Activated naive CD8-positive, alpha-beta T cell treated with anti-CD3 and anti-CD28 coated beads for 36 hours (primary cell): ENCODE results near the gene CD22. TPM values are rescaled to one million over a fixed set of nuclear protein-coding genes. Genes with fewer than 3 reads are reported as not detected.
A peak's percentile ranks its signal among the peaks of the same experiment; 100 is the strongest.
"Not testable (repeated sequence)": the region's sequence is repeated elsewhere in the genome, so short reads cannot be mapped to it uniquely, and the experiment has no call there.

Experiments
- DNase-seq: peaks from one replicate; pipeline ENCODE4 v3.0.0; 2021
- H3K27ac Mint-ChIP-seq: one replicate; pipeline ENCODE4 v1.8.0; 2022; ENCODE audit warnings: mild to moderate bottlenecking, moderate library complexity, mixed read lengths
- H3K27me3 Mint-ChIP-seq: one replicate; pipeline ENCODE4 v1.8.0; 2022; ENCODE audit warnings: mild to moderate bottlenecking, mixed read lengths
- H3K36me3 Mint-ChIP-seq: one replicate; pipeline ENCODE4 v1.8.0; 2021; ENCODE audit warnings: mild to moderate bottlenecking, mixed read lengths
- H3K4me1 Mint-ChIP-seq: one replicate; pipeline ENCODE4 v1.8.0; 2021; ENCODE audit warnings: mixed read lengths
- H3K4me3 Mint-ChIP-seq: one replicate; pipeline ENCODE4 v1.8.0; 2022; ENCODE audit warnings: mild to moderate bottlenecking, moderate library complexity, mixed read lengths
- H3K9me3 Mint-ChIP-seq: one replicate; pipeline ENCODE4 v1.8.0; 2022; ENCODE audit warnings: mixed read lengths
- total RNA-seq, 2 experiments: library from RNA; stranded (reverse); gene quantifications; one replicate each; pipeline ENCODE4 v1.2.3, GENCODE V29; 2021

The CD22 gene
- total RNA-seq, 2 experiments from 2014 or later = 3.0 to 3.2 TPM

DNA sequence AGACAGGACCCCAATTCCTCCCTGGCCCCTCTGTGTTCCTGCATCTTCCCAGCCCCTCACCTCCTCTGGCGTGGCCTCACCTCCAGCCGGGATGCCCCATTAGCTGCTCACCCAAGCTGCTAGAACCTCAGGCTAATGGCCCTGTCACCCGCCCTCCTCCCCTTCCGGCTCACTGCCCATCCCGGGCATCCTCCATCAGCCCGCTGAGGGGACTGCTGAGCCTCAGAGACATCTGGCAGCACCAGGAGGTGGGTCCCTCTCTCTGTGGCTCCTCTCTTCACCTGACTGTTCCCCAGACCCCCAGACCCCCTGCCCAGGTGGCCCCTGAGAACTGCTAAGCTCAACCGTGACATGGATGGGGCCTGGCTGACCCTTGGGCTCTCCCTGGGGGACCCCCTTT lies 21.6 kb downstream of the CD22 start:
- H3K27ac Mint-ChIP-seq = no peak overlapping the region
- H3K27me3 Mint-ChIP-seq = peaks cover 14% of the 10 kb centered on the region
- peaks cover 33% of the 10 kb centered on the region for H3K4me1 Mint-ChIP-seq
- DNase-seq = no peak
- H3K4me3 Mint-ChIP-seq = no peak overlapping the region
- no peaks in the 10 kb centered on the region for H3K9me3 Mint-ChIP-seq
- no peaks in the 10 kb centered on the region for H3K36me3 Mint-ChIP-seq

- H3K4me3 Mint-ChIP-seq = no peak overlapping the region
- H3K27ac Mint-ChIP-seq = no peak overlapping the region
- H3K4me1 Mint-ChIP-seq = peaks cover 23% of the 10 kb centered on the region
- no peak for DNase-seq
- no peaks in the 10 kb centered on the region for H3K36me3 Mint-ChIP-seq
- H3K9me3 Mint-ChIP-seq = no peaks in the 10 kb centered on the region
- H3K27me3 Mint-ChIP-seq = peaks cover 7% of the 10 kb centered on the region
These were observed 22.6 kb downstream of the CD22 start for GRCh38 chr19:35351411-35352176.

DNA sequence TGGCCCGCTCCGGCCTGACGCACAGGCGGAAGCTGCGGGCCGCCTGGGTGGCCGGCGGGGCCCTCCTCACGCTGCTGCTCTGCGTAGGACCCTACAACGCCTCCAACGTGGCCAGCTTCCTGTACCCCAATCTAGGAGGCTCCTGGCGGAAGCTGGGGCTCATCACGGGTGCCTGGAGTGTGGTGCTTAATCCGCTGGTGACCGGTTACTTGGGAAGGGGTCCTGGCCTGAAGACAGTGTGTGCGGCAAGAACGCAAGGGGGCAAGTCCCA lies 23.1 kb downstream of the CD22 start:
- Mint-ChIP-seq H3K4me3 (no peak overlapping the region), H3K27ac (no peak overlapping the region), H3K27me3 (peaks cover 7% of the 10 kb centered on the region), H3K4me1 (peaks cover 18% of the 10 kb centered on the region), H3K36me3 (no peaks in the 10 kb centered on the region), H3K9me3 (no peaks in the 10 kb centered on the region)
- DNase-seq = no peak

DNA sequence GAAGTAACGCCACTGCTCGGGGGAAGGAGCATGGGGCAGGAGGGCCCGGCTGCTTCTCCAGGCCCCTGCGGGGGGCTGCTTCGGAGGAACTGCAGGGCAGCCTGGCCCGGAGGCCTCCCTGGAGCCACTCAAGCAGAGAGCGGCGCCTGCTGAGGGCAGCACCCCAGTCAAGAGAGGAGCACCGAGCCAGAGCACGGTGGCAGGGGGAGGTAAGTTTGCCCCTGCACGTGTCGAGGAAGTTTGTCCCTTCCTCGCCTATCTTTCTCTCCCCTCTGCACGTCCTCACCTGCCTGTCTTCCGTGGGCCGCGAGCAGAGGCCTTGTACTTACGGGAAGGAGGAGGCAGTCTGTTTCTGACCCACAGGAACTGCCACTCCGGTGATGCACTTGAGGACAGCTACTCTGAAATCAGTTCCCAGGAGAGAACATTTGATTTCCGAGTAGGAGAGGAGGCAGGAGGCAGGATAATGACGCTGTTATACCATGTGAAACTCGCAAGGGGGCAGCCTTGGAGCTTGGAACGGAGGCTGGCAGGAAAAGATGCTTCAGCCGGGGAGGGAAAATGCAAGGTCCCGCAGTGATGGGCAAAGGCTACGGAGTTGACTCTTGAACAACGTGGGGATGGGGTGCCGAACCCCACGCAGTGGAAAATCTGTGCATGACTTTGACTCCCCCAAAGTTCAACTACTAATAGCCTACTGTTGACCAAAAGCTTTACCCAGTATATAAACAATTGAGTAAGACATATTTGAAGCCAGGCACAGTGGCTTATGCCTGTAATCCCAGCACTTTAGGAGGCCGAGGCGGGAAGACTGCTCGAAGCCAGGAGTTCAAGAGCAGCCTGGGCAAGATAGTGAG lies 23.7 kb downstream of the CD22 start:
- DNase-seq = peak; percentile 65
- Mint-ChIP-seq H3K4me1 (peaks cover 15% of the 10 kb centered on the region), H3K9me3 (no peaks in the 10 kb centered on the region), H3K4me3 (no peak overlapping the region), H3K27me3 (peaks cover 7% of the 10 kb centered on the region), H3K36me3 (no peaks in the 10 kb centered on the region), H3K27ac (no peak overlapping the region)

DNA sequence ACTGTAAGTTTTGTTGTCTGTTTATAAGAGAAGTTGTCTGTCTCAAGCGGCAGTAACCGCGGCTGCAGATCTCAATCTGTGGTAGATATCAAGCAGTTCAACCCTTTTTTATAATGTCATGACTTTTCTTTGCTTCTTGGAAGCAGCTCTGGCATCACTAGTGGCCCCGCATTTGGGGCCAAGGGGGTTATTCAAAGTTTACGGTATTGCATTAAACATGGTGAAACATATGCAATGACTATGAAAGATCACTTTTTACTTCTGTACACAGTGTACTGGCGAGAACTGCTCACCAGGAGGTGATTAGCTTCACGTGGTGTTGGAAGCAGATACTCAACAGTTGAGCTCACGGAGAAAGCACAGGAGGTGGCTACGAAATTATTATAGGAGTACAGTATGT lies 24.6 kb downstream of the CD22 start:
- Mint-ChIP-seq H3K36me3 (no peaks in the 10 kb centered on the region), H3K4me3 (no peak overlapping the region), H3K27ac (no peak overlapping the region), H3K27me3 (peaks cover 11% of the 10 kb centered on the region), H3K9me3 (no peaks in the 10 kb centered on the region), H3K4me1 (peaks cover 15% of the 10 kb centered on the region)
- DNase-seq = no peak

- Mint-ChIP-seq H3K36me3 (no peaks in the 10 kb centered on the region), H3K4me3 (no peak overlapping the region), H3K27ac (no peak overlapping the region), H3K4me1 (peaks cover 15% of the 10 kb centered on the region), H3K27me3 (peaks cover 7% of the 10 kb centered on the region), H3K9me3 (no peaks in the 10 kb centered on the region)
- no peak for DNase-seq
These were observed 25.9 kb downstream of the CD22 start for GRCh38 chr19:35354898-35355297.

GRCh38 chr19:35355791-35356460 lies 26.9 kb downstream of the CD22 start:
- DNase-seq = no peak
- Mint-ChIP-seq H3K27me3 (peaks cover 7% of the 10 kb centered on the region), H3K4me1 (peaks cover 15% of the 10 kb centered on the region), H3K9me3 (no peaks in the 10 kb centered on the region), H3K36me3 (no peaks in the 10 kb centered on the region), H3K27ac (no peak overlapping the region), H3K4me3 (no peak overlapping the region)

GRCh38 chr19:35357867-35358573 lies 29.0 kb downstream of the CD22 start, which contains the start of gene FFAR3:
FFAR3 (plus strand) TSS chr19:35358460; CDS start chr19:35358891, 431 bp downstream.
- no peak for DNase-seq
- no peaks in the 10 kb centered on the region for H3K9me3 Mint-ChIP-seq
- peak within 1 kb of the TSS; percentile 67 for H3K27ac Mint-ChIP-seq

GRCh38 chr19:35358834-35359233 lies 29.8 kb downstream of the CD22 start:
- DNase-seq = not testable (repeated sequence)

More at GRCh38 chr19:35357867-35358573, 29.0 kb downstream of the CD22 start, which contains the start of gene FFAR3:
- no peaks in the 10 kb centered on the region for H3K36me3 Mint-ChIP-seq
- H3K4me3 Mint-ChIP-seq = peak within 1 kb of the TSS; percentile 37
- H3K27me3 Mint-ChIP-seq = peaks cover 7% of the 10 kb centered on the region
- peaks cover 10% of the 10 kb centered on the region for H3K4me1 Mint-ChIP-seq

GRCh38 chr19:35359395-35359794 lies 30.4 kb downstream of the CD22 start:
- H3K36me3 Mint-ChIP-seq, H3K27ac Mint-ChIP-seq, H3K9me3 Mint-ChIP-seq, H3K4me1 Mint-ChIP-seq, H3K4me3 Mint-ChIP-seq, H3K27me3 Mint-ChIP-seq, DNase-seq: not testable (repeated sequence)

More at GRCh38 chr19:35358834-35359233, 29.8 kb downstream of the CD22 start:
- H3K36me3 Mint-ChIP-seq, H3K27me3 Mint-ChIP-seq, H3K4me3 Mint-ChIP-seq, H3K9me3 Mint-ChIP-seq, H3K27ac Mint-ChIP-seq, H3K4me1 Mint-ChIP-seq: not testable (repeated sequence)

GRCh38 chr19:35360081-35360480 lies 31.1 kb downstream of the CD22 start:
- H3K4me3 Mint-ChIP-seq, H3K9me3 Mint-ChIP-seq, H3K36me3 Mint-ChIP-seq, H3K27ac Mint-ChIP-seq, DNase-seq, H3K4me1 Mint-ChIP-seq, H3K27me3 Mint-ChIP-seq: not testable (repeated sequence)

DNA sequence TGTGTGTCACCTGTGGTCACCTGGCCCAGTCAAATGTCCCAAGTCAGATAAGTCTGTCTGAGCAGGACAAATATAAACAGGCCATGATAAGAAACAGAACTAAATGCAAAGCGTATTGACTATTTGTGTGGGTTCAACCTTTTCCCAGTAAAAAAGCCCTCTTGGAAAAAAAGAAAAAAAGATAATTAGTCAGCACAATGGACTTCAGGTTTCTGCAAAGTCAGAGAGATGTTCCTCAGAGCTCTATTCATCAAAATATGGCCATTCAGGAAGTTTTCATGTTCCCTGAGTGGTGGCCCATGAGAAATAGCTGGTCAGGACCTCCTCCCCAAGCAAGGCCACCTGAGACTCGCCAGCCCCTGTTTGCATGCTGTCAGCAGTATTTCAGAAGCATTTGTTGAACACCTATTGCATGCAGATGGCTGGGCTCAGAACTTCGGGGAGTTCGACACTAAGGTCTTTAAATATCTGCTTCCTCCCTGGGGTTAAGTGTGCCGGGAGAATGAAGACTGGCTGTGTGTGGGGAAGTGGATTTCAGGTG lies 32.0 kb downstream of the CD22 start:
- Mint-ChIP-seq H3K36me3 (no peaks in the 10 kb centered on the region), H3K27me3 (peaks cover 11% of the 10 kb centered on the region), H3K4me1 (peaks cover 10% of the 10 kb centered on the region), H3K9me3 (no peaks in the 10 kb centered on the region), H3K4me3 (no peak overlapping the region), H3K27ac (no peak overlapping the region)
- DNase-seq = no peak

DNA sequence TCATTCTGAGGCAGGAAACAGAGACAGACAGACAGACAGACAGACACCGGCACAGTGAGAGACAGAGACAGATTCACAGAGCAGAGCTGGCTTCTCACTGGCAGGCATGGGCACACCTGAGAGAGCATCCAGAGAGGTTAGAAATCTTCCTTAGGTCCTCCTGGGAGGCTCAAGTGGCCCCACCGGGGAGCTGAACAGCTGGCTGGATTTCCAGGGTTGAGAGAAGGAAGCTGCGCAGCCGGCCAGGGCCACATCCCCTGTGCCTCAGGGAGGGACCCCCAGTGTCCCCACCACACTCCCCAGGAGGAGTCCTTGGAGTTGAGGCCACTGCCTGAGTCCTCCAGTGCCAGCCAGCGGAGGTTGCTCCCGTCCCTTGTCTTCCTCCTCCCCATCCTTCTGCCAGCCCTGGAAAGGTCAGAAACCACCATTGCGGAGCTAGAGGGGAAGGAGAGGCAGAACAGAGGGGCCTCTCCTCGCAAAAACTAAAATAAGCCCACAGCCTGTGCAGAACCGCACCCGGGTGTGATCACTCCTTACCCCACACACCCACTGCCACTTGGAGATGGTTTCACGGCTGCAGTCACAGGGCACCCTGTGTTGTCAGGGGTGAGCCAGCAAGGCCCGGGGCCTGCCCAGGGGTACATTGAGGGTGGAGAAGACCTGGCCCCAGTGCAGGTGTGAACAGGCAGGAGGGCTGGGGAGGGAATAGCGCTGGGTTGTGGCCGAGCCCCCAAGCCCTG lies 33.4 kb downstream of the CD22 start:
- Mint-ChIP-seq H3K4me3 (no peak overlapping the region), H3K9me3 (no peaks in the 10 kb centered on the region), H3K27ac (no peak overlapping the region), H3K27me3 (peaks cover 24% of the 10 kb centered on the region), H3K4me1 (peaks cover 10% of the 10 kb centered on the region), H3K36me3 (no peaks in the 10 kb centered on the region)
- DNase-seq = no peak

GRCh38 chr19:35363001-35363590 lies 34.1 kb downstream of the CD22 start:
- Mint-ChIP-seq H3K9me3 (no peaks in the 10 kb centered on the region), H3K4me1 (peaks cover 3% of the 10 kb centered on the region), H3K27ac (no peak overlapping the region), H3K27me3 (peaks cover 23% of the 10 kb centered on the region), H3K4me3 (no peak overlapping the region), H3K36me3 (no peaks in the 10 kb centered on the region)
- DNase-seq = no peak
